22Rv1 (cell line): ENCODE results near the gene ST3GAL6.

Experiments
- CTCF ChIP-seq: fragments of 450-650 bp; IDR thresholded peaks from 2 replicates; pipeline ENCODE4 v1.5.1; 2017; ENCODE audit warnings: mild to moderate bottlenecking
- ZFX ChIP-seq: fragments of 450-650 bp; IDR thresholded peaks from 2 replicates; pipeline ENCODE4 v1.6.1; 2017; ENCODE audit warnings: antibody characterized with exemption, borderline replicate concordance

GRCh38 chr3:98735761-98736269 is 27.3 kb upstream of the ST3GAL6 start:
- TF ChIP-seq CTCF (no peak), ZFX (no peak)
